ENCODE data around the gene CUBN. TPM values are rescaled to one million over a fixed set of nuclear protein-coding genes. Genes with fewer than 3 reads are reported as not detected.
"Not testable (repeated sequence)": the region's sequence is repeated elsewhere in the genome, so short reads cannot be mapped to it uniquely, and the experiment has no call there.

CUBN gene
- total RNA-seq, 1 experiment from 2014 or later = not detected

DNA sequence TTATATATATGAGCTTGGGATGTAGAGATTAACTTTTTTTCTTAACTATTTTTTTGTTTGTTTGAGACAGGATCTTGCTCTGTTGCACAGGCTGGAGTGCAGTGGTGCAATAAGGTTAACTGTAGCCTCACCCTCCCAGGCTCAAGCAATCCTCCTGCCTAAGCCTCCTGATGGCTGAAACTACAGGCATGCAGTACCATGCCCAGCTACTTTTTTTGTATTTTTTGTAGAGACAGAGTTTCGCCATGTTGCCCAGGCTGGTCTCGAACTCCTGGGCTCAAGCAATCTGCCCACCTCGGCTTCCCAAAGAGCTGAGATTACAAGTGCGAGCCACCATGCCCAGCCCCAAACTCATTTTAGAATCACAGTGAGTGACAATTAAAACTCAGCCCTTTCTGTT lies 105.2 kb downstream of the CUBN start:
- H3K9me2 ChIP-seq (replicated peaks; ENCODE audit: insufficient read depth, low read length) = no peaks in the 10 kb centered on the region
- no peak for DNase-seq
- no peaks in the 10 kb centered on the region for H3K4me1 ChIP-seq (ENCODE audit: low read length)
- H3K4me2 ChIP-seq (ENCODE audit: low read depth, low read length, poor library complexity, severe bottlenecking) = no peak overlapping the region
- no peaks in the 10 kb centered on the region for H3K36me3 ChIP-seq (ENCODE audit: insufficient read depth, low read length)
- H3K27me3 ChIP-seq (ENCODE audit: low read length) = no peaks in the 10 kb centered on the region
- no peaks in the 10 kb centered on the region for H3K9me3 ChIP-seq (ENCODE audit: low read length)
- no peak overlapping the region for H3K9ac ChIP-seq (ENCODE audit: low read length)
- no peak overlapping the region for H3K4me3 ChIP-seq (ENCODE audit: low read length)
- H4K20me1 ChIP-seq (ENCODE audit: insufficient read depth, low read depth, low read length) = no peaks in the 10 kb centered on the region
- no peak overlapping the region for H2AFZ ChIP-seq (ENCODE audit: low read length)
- no peaks in the 10 kb centered on the region for H3K79me2 ChIP-seq (ENCODE audit: low read length)
- no peak overlapping the region for H3K27ac ChIP-seq (ENCODE audit: low read length)

DNA sequence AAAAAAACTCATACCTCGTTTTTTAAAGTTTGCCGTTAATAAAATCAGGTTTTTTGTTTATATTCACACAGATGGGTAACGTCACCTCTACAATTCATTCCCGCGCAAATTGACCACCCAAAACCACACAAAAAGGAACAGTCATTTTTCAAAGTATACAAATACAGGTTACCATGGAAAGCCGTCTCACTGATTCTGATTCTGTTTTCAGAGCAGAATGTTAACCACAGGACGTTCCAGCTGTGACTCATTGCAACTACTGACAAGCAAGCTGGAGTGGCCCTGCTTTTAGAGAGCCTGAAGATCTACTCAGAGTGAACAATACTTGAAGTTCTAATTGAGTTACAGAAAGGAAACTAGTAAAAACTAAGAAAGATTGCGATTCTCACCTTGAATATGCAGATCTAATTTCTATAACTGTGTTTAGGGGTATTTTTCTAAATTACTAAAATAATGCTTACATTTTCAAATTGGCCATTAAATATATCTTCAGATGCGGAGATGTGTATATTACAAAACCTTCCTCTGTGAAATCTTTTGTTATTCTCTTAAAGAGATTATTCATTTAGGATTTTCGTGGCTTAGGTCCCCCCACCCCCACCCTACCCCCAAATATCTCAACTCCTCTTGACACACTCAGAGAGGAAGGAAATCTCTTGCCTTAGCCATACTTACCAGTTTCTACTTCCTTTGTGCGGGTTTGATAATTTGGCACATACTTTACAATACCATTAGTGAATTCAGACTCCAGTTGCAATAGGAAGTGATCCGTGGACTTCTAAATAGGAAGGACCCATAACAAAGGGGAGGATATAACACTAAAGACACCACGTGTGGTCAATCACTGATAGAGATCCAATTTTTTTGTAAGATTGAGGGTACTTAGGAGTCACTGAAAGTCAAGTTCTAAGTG lies 106.0 kb downstream of the CUBN start:
- Histone ChIP-seq H3K9ac (ENCODE audit: low read length) (no peak overlapping the region), H4K20me1 (ENCODE audit: insufficient read depth, low read depth, low read length) (no peaks in the 10 kb centered on the region), H2AFZ (ENCODE audit: low read length) (no peak overlapping the region), H3K79me2 (ENCODE audit: low read length) (no peaks in the 10 kb centered on the region), H3K4me1 (ENCODE audit: low read length) (no peaks in the 10 kb centered on the region), H3K9me3 (ENCODE audit: low read length) (no peaks in the 10 kb centered on the region), H3K4me3 (ENCODE audit: low read length) (no peak overlapping the region), H3K27ac (ENCODE audit: low read length) (no peak overlapping the region), H3K36me3 (ENCODE audit: insufficient read depth, low read length) (no peaks in the 10 kb centered on the region), H3K4me2 (ENCODE audit: low read depth, low read length, poor library complexity, severe bottlenecking) (no peak overlapping the region), H3K27me3 (ENCODE audit: low read length) (no peaks in the 10 kb centered on the region), H3K9me2 (replicated peaks; ENCODE audit: insufficient read depth, low read length) (no peaks in the 10 kb centered on the region)
- no peak for DNase-seq

DNA sequence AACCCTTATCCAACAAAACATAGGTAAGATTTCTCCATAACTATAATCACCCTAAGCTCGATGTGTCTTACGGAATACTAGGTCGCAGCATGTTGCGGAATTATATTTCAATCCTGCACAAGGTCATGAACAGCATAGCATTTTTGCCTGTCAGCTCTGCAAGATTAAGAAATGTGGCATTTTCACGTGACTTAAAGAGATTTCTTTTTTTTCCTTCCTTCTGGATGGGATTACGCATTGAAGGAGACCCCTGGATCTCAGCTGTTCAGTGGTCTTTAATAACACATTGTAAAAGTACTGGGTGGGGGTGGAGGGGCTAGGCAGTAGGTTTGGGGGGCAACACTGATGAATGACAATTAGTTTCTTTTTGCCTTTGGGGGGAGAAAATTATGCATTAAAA lies 106.7 kb downstream of the CUBN start:
- Histone ChIP-seq H3K79me2 (ENCODE audit: low read length) (no peaks in the 10 kb centered on the region), H3K4me1 (ENCODE audit: low read length) (no peaks in the 10 kb centered on the region), H3K27ac (ENCODE audit: low read length) (no peak overlapping the region), H3K4me2 (ENCODE audit: low read depth, low read length, poor library complexity, severe bottlenecking) (no peak overlapping the region), H3K36me3 (ENCODE audit: insufficient read depth, low read length) (no peaks in the 10 kb centered on the region), H3K4me3 (ENCODE audit: low read length) (no peak overlapping the region), H3K27me3 (ENCODE audit: low read length) (no peaks in the 10 kb centered on the region), H2AFZ (ENCODE audit: low read length) (no peak overlapping the region), H3K9me2 (replicated peaks; ENCODE audit: insufficient read depth, low read length) (no peaks in the 10 kb centered on the region), H3K9me3 (ENCODE audit: low read length) (no peaks in the 10 kb centered on the region), H4K20me1 (ENCODE audit: insufficient read depth, low read depth, low read length) (no peaks in the 10 kb centered on the region), H3K9ac (ENCODE audit: low read length) (no peak overlapping the region)
- DNase-seq = no peak

DNA sequence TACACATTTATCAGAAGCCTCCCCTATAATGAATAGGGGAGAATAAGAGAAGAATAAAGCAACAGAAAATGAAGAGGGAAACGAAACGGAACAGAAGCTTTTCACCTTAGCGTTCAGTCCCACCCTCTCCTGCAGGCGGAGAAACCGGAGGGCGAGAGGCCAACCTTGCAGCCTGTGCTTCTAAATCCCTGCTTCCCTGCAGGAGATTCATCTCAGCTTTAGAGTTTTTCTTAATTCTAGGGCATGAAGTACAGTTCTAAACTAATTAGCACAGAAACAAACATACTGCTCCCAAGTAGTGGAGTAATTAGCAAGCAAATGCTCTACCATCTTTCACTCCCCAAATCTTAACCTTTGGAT lies 107.2 kb downstream of the CUBN start:
- Histone ChIP-seq H3K4me1 (ENCODE audit: low read length) (no peaks in the 10 kb centered on the region), H3K4me3 (ENCODE audit: low read length) (no peak overlapping the region), H3K27me3 (ENCODE audit: low read length) (no peaks in the 10 kb centered on the region), H4K20me1 (ENCODE audit: insufficient read depth, low read depth, low read length) (no peaks in the 10 kb centered on the region), H3K36me3 (ENCODE audit: insufficient read depth, low read length) (no peaks in the 10 kb centered on the region), H3K9ac (ENCODE audit: low read length) (no peak overlapping the region), H3K79me2 (ENCODE audit: low read length) (no peaks in the 10 kb centered on the region), H2AFZ (ENCODE audit: low read length) (no peak overlapping the region), H3K9me2 (replicated peaks; ENCODE audit: insufficient read depth, low read length) (no peaks in the 10 kb centered on the region), H3K27ac (ENCODE audit: low read length) (no peak overlapping the region), H3K4me2 (ENCODE audit: low read depth, low read length, poor library complexity, severe bottlenecking) (no peak overlapping the region), H3K9me3 (ENCODE audit: low read length) (no peaks in the 10 kb centered on the region)
- DNase-seq = no peak

DNA sequence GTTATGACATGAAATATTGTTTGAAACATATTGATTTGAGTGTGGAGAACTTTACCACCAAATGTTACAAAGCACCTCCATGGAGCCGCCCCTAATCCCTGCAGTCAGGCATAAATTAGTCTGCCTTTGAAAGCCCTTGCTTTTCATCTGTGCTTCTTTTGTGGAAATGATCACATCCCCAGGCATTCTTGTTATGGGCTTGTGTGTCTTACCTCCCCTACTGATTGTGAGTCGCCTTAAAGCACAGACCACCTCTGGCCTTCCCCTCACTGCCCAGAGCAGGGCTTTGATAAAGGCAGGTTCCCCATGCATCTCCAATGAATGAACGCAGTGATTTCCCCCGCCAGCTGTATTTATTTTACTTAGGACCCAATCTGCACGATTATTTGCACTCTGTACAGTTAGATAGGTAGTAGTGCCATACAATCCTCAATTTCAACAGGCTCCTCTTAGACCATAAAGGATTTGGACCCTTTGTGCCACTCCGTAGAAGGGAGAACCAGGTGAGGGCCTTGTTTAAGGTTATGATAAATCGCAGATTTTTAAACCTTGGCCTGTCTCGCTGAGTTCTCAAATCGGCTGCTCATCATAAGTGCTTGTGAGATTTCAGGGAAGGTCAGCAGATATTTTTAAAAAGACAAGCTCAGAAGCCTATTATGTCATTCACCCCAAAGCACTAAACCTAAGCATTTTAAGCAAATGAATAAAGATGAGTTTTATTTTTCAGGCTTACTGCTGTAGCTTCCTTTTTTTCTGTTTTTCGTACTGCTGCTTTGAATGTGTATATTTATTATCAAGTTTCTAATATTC lies 107.8 kb downstream of the CUBN start:
- no peak overlapping the region for H3K27ac ChIP-seq (ENCODE audit: low read length)
- H3K9ac ChIP-seq (ENCODE audit: low read length) = no peak overlapping the region
- H3K4me3 ChIP-seq (ENCODE audit: low read length) = no peak overlapping the region
- H3K9me2 ChIP-seq (replicated peaks; ENCODE audit: insufficient read depth, low read length) = no peaks in the 10 kb centered on the region
- H3K27me3 ChIP-seq (ENCODE audit: low read length) = no peaks in the 10 kb centered on the region
- no peak for DNase-seq
- H4K20me1 ChIP-seq (ENCODE audit: insufficient read depth, low read depth, low read length) = no peaks in the 10 kb centered on the region
- H3K9me3 ChIP-seq (ENCODE audit: low read length) = no peaks in the 10 kb centered on the region
- no peaks in the 10 kb centered on the region for H3K36me3 ChIP-seq (ENCODE audit: insufficient read depth, low read length)
- no peak overlapping the region for H2AFZ ChIP-seq (ENCODE audit: low read length)
- H3K4me1 ChIP-seq (ENCODE audit: low read length) = no peaks in the 10 kb centered on the region
- no peaks in the 10 kb centered on the region for H3K79me2 ChIP-seq (ENCODE audit: low read length)
- no peak overlapping the region for H3K4me2 ChIP-seq (ENCODE audit: low read depth, low read length, poor library complexity, severe bottlenecking)

DNA sequence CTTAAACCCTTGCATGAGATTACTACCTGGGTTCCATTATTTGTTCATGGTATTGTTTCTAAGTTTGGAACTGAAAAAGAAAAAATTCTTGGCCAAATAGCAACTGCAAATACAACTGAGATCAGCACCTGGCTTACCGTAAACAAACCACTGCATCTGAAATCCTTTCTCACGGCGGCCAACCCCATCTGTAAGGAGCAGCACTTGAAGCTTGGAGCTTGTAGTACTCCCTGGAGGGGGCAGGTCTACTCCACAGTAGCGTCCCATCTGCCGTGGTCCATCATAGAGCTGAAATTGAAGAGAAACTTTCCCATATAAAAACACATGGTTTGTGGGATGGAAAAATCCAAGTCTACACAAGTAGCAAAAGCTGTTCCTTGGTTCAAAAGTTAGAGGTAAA lies 109.9 kb downstream of the CUBN start:
- no peak overlapping the region for H3K4me3 ChIP-seq (ENCODE audit: low read length)
- H4K20me1 ChIP-seq (ENCODE audit: insufficient read depth, low read depth, low read length) = no peaks in the 10 kb centered on the region
- no peak overlapping the region for H3K9ac ChIP-seq (ENCODE audit: low read length)
- H3K36me3 ChIP-seq (ENCODE audit: insufficient read depth, low read length) = no peaks in the 10 kb centered on the region
- no peaks in the 10 kb centered on the region for H3K27me3 ChIP-seq (ENCODE audit: low read length)
- no peaks in the 10 kb centered on the region for H3K4me1 ChIP-seq (ENCODE audit: low read length)
- H3K27ac ChIP-seq (ENCODE audit: low read length) = no peak overlapping the region
- no peak overlapping the region for H3K4me2 ChIP-seq (ENCODE audit: low read depth, low read length, poor library complexity, severe bottlenecking)
- H3K9me3 ChIP-seq (ENCODE audit: low read length) = no peaks in the 10 kb centered on the region
- H3K9me2 ChIP-seq (replicated peaks; ENCODE audit: insufficient read depth, low read length) = no peaks in the 10 kb centered on the region
- no peak overlapping the region for H2AFZ ChIP-seq (ENCODE audit: low read length)
- DNase-seq = no peak
- no peaks in the 10 kb centered on the region for H3K79me2 ChIP-seq (ENCODE audit: low read length)

DNA sequence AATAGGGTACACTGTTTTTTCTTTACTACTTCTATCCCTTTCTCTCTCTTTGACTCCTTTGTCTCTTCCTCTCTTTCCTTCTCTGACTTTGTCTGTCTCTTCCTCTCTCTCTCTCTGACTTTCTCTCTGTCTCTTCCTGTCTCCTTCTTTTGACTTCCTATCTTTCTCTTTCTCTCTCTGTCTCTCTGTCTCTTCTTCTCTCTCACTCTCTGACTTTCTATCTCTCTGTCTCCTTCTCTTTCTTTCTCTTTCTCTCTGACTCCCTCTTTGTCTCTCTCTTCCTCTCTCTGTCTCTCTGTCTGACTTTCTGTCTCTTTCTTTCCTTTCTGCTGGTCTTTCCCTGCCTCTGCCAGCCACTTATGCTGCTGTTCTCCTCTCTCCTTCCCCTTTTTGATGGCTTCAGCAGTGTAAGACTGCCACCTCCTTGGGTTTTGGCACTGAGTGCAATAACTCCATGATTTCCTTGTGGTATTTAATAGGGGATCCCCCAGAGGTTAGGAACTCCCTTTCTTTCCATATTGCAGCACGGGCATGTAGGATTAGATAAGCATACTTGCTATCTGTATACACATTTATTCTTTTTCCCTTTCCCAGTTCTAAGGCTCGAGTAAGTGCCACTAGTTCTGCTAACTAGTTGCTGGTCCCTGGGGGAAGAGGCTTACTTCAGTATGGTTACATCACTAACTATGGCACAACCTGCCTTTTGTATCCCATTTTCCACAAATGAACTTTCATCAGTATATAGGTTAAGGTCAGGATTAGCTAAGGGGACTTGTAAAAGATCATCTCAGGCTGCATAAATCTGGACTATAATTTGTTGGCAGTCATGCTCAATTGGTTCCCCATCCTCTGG lies 116.3 kb downstream of the CUBN start:
- H3K4me1 ChIP-seq (ENCODE audit: low read length); H3K36me3 ChIP-seq (ENCODE audit: insufficient read depth, low read length); DNase-seq; H3K9ac ChIP-seq (ENCODE audit: low read length); H3K27ac ChIP-seq (ENCODE audit: low read length); H3K9me2 ChIP-seq (replicated peaks; ENCODE audit: insufficient read depth, low read length); H3K9me3 ChIP-seq (ENCODE audit: low read length); H2AFZ ChIP-seq (ENCODE audit: low read length); H3K4me2 ChIP-seq (ENCODE audit: low read depth, low read length, poor library complexity, severe bottlenecking); H3K4me3 ChIP-seq (ENCODE audit: low read length); H3K27me3 ChIP-seq (ENCODE audit: low read length); H4K20me1 ChIP-seq (ENCODE audit: insufficient read depth, low read depth, low read length); H3K79me2 ChIP-seq (ENCODE audit: low read length): not testable (repeated sequence)

DNA sequence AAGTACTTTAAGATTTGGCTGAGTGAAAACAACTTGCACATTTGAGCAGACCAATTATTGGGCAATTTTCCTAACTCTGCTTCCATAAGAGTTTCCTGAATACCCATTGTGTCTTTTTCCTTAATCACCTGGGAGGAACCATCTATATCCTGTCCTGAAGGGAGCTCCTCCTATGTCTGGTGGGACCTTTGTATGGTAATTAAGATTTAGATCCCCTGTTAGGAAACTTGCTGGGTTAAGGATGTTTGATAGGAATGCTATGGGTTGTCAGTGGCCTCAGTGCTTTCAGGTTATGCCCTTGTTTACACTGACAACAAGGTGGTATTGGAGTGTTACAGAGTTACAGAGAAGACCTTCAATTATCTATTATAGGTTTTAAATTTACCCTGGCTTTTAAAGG lies 116.9 kb downstream of the CUBN start:
- H3K27ac ChIP-seq (ENCODE audit: low read length); H3K9me2 ChIP-seq (replicated peaks; ENCODE audit: insufficient read depth, low read length); H4K20me1 ChIP-seq (ENCODE audit: insufficient read depth, low read depth, low read length); H3K4me1 ChIP-seq (ENCODE audit: low read length); H3K4me2 ChIP-seq (ENCODE audit: low read depth, low read length, poor library complexity, severe bottlenecking); H2AFZ ChIP-seq (ENCODE audit: low read length); H3K36me3 ChIP-seq (ENCODE audit: insufficient read depth, low read length); H3K4me3 ChIP-seq (ENCODE audit: low read length); H3K9ac ChIP-seq (ENCODE audit: low read length); H3K79me2 ChIP-seq (ENCODE audit: low read length); DNase-seq; H3K9me3 ChIP-seq (ENCODE audit: low read length); H3K27me3 ChIP-seq (ENCODE audit: low read length): not testable (repeated sequence)
